GM19238 (cell line): ENCODE measurements around the gene SLC9A4.
A peak's percentile ranks its signal among the peaks of the same experiment; 100 is the strongest.

Source experiments
- DNase-seq: peaks from one replicate; pipeline ENCODE4 v3.0.0; 2011; ENCODE audit warnings: low spot score; ENCODE audit not compliant: insufficient read length

Gene SLC9A4, protein sequence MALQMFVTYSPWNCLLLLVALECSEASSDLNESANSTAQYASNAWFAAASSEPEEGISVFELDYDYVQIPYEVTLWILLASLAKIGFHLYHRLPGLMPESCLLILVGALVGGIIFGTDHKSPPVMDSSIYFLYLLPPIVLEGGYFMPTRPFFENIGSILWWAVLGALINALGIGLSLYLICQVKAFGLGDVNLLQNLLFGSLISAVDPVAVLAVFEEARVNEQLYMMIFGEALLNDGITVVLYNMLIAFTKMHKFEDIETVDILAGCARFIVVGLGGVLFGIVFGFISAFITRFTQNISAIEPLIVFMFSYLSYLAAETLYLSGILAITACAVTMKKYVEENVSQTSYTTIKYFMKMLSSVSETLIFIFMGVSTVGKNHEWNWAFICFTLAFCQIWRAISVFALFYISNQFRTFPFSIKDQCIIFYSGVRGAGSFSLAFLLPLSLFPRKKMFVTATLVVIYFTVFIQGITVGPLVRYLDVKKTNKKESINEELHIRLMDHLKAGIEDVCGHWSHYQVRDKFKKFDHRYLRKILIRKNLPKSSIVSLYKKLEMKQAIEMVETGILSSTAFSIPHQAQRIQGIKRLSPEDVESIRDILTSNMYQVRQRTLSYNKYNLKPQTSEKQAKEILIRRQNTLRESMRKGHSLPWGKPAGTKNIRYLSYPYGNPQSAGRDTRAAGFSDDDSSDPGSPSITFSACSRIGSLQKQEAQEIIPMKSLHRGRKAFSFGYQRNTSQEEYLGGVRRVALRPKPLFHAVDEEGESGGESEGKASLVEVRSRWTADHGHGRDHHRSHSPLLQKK

DNA sequence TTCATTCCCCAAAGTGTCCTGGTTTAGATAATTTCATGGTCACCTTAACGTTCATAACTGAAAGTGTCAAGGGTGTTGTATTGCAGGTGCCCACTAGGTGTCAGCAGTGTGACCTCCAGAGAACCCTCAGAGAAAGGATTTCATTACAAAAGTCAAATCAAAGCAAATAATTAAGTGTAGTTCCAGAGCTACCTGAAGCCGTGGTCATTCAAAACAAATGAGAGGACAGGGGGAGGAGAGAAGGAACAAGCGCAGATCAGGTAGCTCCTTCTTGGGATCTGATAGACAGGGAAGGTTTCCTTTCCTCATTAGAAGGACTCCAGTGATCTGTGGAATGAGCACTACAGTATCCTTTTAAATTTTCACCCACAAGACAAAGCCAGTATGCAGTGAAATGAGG lies at the start of gene SLC9A4:
Gene SLC9A4 (plus strand): TSS at position 207 of the 400 bp plus-strand sequence. CDS start 534 bp downstream, outside the sequence.
- peak; percentile 13 for DNase-seq

DNA sequence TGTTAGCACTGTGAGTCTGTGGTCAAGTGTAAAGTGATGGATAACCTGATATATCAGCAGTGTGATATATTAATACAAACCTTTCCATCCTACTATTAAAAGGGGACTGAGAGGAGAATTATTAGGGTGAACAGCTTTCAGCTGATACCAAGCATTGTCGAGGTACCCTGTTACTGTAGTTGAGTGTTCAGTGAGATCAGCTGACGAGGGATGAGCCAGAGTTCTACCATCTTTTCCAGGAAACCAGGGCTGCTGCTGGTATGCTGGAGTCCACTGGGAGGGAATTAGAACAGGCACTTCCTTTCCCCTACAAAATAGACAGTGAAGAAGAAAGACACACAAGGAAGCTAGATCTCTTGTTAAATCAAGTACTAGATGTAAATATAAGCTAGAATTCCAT lies 49.7 kb upstream of the SLC9A4 start:
- no peak for DNase-seq

DNA sequence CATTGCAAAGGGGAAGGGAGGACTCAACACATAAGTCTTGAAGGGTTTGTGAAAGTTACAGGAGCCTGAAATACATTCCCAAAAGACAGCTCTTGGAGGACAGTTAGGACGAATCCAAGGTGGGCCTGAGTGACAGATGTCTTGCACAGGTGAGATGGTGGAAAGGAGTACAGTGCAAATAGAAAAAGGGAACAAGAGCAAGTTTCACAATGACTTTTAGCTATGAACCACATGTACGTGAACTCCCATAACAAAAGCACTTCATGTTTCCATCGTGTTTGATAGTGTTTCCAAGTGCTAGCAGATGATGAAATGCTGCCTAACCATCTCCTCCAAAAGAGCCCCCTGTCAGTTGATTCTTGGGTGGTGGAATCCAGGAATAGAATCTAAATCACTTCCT lies 48.3 kb upstream of the SLC9A4 start:
- DNase-seq = no peak

DNA sequence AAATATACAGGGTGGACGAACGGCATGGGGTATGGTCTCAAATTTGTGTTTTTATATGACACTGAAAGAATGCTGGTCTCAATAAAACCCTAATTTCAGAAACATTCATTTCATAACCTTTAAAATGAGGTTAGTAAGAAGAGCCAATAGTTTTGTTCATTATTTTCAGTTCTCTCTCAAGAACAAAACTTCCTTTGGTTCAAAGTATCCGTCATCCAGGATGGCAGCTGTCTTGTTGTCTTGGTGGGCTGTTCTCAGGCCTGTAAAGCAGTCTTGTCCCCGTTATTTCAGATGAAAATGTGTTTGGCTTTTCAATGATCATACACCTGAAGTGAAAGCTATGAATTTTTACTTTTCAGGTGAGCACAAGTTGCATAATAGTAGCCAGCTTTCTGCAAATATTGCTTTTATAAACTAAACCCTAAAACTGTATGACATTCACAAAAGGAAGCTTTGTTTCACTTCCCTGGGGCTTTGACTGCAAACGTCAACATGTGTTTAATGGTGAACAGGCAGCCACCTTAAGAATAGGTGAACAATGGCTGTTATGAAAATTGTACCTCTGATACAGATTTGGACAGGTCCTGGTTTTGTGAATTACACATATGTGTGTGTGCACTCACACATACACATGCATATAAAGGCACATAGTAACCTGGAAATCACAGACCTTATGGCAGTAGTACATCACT lies 47.4 kb upstream of the SLC9A4 start:
- no peak for DNase-seq

DNA sequence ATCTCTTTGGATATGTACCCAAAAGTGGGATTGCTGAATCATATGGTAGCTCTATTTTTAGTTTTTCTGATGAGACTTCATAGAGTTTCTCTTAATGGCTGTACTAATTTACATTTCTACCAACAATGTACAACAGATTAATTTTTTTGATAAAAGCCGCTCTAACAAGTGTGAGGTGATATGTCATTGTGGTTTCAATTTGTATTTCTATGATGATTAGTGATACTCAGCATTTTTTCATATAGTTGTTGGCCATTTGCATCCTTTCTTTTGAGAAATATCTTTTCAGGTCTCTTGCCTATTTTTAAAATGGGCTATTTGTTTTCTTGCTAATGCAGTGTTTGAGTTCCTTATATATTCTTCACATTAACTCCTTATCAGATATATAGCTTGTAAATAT lies 45.8 kb upstream of the SLC9A4 start:
- DNase-seq = no peak

DNA sequence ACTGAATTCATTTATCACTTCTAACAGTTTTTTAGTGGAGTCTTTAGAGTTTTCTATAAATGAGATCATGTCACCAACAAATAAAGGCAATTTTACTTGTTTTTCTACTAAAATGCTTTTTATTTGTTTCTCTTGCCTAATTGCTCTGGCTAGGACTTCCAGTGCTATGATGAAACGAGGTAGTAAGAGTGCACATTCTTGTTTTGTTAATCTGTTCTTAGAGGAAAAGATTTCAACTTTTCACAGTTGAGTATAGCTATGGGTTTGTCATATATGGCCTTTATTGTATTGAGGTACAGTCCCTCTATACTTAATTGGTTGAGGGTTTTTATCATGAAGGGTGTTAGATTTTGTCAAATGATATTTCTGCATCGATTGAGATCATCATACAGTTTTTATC lies 44.5 kb upstream of the SLC9A4 start:
- no peak for DNase-seq

DNA sequence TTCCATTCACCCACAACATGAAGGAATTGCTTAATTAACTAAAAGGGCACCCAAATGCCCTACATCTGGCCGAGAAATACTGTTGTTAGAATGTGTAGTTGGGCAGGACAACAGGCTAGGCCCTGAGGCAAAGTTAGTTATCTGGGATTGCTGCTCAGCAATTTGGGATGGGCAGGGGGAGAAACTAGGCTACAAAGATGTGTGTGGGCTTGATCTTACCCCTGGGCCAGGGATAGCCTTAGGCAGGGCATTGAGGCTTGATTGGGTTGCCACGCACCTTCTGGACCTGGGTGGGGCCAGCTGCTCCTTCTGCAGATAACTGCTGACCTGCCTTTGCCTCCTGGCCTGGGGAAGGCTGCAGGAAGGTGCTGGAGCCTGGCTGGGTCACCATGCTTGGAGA lies 40.6 kb upstream of the SLC9A4 start:
- no peak for DNase-seq

DNA sequence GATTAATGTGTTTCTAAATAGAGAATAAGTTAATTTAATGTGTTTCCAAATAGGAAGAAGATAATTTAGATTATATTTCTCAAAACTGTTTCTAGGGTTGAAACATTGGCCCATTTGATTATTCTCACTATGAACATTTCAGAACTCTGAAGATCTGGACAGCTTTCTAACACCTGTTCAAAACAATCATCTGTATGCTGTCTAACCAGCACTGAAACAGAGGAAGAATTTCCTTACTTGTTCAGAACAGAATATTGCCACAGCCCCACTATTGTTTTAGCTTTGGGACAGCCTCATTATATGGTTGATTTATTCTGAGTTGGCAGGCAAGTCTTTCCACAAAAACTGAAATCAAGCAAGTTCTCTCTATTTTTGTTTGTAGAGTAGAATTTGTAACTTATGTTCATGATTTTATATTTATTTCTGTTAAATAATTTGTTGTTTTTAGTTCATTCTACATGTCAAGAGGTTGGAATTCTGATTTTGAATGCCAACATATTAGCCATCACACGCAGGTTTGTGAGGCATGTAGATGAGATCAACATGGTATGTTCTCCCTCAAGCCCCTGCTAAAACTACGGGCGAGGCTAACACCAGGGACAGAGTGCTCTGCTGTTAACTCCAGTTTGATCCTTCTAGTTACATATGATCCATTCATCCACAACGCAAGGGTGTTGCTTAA lies 38.9 kb upstream of the SLC9A4 start:
- DNase-seq = no peak

DNA sequence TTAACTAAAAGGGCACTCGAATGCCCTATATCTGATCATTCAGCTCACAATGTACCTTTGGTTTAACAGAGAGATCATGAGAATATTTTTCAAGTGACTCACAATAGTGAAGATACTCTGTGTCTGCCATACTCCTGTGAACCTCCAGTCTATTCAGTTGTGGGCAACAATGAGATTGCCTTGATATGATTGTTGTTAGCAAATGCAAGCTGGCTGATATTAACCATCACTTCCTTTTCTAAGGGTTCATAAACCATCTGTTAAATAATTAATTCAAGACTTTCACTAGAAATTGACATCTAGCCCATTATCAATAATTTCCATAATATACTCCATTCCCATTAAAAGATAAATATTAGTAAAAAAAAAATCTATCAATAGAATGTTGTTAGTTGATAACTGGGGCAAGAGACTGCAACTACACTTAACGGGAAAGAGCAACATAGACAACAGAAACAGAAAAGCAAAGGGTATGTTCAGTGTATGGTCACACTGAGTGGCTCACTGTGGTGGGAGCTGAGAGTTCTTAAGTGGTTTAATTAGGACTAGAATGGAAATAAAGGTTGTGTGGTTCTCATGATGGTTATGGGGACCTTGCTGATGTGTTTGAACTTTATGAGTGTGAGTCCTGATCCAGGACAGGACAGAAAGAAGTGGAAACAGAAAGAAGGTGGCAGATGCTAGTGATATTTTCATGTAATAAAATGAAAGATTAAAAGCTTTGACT lies 38.2 kb upstream of the SLC9A4 start:
- no peak for DNase-seq

DNA sequence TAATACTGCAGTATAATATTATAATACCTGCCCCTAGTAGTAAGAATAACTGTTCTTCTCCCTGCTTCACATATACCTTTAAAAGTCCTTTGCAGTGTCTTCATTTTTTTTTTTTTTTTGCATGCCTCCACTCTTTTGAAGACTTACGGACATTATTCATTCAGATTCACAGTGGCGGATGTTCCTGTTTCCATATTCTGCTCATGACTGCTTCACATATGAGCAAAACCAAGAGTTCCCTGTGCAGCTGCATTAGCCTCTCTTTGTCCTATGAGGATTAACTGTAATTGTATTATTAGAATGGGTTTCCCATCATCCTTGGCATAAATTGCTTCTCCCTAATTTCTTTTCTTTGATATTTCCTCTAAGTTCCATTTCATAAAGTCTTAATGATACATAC lies 37.3 kb upstream of the SLC9A4 start:
- DNase-seq = no peak

DNA sequence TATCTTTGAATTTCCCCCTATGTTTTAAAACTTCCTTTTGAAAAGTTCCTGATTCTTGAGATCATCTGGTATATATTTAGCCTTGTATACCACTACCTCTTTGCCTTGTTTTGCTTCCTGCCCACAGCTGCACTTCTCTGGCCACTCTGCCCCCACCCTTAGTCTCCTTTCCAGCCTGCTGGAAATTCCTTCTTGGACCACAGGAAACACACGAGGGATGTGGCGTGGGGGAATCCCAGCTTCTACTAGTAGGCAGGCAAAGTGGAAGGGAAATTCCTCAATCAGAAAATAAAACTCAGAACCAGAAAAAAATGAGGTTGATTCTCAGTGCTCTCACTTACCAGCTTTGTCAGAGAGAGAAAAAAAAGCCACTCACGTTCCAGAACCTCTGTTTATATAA lies 36.7 kb upstream of the SLC9A4 start:
- DNase-seq = no peak

DNA sequence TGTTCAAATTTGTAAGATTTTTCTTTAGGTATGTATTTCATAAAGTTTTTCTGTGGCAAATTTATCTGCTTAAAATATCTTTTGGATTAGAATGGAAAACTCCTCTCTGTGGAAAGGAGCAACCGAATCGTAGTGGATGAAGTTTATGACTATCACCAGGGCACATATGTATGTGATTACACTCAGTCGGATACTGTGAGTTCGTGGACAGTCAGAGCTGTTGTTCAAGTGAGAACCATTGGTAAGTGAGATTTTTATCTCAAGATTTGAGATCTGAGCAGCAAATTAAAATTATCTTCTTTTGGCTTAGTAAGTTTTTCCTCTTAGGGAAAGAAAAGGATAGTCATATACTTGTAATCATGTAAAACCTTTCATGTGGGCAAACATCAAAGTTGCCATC lies 35.9 kb upstream of the SLC9A4 start:
- DNase-seq = no peak

DNA sequence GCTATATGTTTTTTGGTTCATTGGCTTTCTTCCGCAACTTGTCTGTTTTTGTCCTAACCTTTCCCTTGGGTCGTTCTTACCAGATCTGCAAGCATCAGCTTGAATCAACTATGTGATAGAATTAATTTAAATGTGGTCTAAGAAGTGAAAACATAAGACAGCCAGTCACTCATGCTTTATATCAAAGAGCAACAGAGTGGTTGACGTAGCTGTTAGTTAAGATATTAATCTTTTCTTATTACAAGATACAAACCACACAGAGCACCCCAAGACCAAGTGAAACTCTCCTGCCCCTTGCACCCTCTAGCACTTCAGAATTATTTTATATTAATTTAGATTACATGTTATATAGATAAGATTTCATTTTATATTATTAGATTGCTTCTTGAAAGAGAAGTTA lies 34.9 kb upstream of the SLC9A4 start:
- DNase-seq = no peak

DNA sequence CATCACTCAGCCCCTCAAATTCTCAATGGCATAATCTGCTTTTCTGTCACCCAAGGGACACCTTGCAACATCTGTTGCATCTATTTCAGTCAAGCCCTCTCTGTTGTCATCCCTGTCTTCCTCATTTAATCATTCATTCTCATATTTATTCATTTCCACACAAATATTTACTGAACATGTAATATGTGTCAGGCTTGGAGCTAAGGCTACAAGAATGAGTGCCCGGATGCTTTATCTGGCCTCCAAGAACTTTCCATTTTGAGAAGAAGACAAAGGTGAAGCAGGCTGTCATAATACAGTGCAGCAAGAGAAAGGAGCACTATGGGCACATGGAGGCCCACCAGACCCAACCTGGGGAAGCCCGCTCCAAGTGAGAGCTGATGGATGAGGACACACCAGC lies 34.4 kb upstream of the SLC9A4 start:
- DNase-seq = no peak

DNA sequence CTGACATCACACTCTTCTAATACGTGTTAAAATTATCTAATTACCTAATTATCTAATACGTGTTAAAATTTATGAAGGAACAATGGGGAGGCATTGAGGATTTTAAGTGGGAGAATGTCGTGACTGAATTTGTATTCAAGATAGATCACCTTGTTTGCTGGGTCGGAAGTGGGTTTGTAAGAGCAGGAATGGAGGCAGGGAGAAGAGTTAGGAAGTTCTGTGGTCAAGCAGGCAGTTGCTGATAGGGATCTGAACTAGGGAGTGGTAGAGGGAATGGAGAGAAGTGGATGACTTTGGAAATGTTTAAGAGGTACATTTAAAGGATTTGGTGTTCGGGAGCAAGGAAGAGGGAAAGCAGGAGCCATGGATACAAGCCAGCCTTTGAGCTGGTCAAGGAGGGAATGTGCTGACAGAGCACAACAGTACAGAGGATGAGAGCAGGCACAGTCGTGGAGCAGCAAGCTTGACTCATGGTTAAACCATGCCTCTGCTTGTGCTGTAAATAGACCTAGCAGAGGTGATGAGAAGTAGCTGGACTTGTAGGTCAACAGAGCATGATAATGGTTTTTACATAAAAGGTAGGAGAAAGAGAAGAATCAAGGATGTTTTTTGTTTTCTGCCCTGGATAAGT lies 33.8 kb upstream of the SLC9A4 start:
- no peak for DNase-seq

DNA sequence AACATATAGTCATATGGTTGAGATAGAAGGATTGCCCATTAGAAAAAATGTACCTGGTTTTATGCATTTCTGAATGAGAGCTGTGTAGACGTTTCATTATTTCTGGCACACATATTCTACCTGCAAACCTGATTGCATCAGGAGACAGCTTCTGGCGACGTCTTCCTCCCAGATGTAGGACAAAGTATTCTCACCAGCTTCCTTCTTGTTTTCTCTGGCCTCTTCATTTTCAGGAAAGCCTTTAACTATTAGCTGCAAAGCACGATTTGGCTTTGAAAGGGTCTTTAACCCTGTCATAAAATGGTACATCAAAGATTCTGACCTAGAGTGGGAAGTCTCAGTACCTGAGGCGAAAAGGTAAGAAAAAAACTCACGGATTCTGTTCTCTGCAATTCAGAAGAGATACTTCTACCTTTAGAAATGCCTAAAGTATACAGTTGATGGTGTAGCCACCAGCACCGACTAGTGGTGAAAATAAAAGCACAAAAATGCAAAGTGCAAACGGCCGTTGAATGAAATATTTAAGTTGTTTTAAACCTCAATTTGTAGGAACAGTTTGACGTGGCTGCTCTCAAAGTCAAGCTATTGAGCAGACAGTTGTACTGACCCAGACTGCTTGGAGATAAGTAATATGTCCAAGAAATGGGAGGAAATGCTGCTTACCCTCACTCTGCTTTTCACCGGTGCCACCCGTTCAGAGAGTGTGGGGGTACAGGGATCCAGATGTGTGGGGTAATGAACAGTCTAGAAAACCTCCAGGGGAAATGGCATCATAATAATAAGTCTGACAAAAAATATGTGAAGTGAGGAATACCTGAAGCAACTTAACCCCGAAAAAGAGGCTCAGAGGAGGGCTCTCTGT lies 29.8 kb upstream of the SLC9A4 start:
- no peak for DNase-seq

DNA sequence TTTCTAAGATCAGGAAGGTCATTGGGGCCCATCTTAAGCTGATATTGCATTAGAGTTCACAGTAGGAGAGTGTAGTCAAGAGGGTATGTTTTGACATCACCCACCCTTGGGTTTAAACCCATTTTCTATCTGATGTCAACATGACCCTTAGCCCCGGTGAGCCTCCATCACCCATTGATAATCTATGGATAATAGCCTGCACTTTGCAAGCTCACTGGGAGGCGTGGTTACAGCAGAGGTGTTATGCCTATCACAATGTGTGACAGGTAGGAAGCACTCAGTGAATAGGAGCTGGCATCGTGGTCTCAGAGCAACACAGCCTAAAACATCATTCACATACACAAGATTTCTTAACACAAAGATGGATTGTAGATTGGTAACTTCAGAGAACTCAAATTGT lies 28.8 kb upstream of the SLC9A4 start:
- no peak for DNase-seq

DNA sequence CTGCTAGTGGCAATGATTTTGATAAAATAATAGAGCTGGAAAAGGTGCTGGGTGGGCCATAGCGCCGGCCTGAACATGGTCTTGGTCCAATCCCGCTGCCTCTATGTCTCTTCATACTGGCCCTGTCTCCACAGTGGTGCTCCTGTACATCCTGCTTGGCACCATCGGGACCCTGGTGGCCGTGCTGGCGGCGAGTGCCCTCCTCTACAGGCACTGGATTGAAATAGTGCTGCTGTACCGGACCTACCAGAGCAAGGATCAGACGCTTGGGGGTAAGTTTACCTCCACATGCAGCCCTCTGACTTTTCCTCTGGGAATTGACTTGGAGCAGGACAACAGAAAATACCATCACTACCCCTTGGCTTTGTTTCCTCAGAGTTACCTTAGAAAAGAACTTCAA lies 26.1 kb upstream of the SLC9A4 start:
- no peak for DNase-seq

DNA sequence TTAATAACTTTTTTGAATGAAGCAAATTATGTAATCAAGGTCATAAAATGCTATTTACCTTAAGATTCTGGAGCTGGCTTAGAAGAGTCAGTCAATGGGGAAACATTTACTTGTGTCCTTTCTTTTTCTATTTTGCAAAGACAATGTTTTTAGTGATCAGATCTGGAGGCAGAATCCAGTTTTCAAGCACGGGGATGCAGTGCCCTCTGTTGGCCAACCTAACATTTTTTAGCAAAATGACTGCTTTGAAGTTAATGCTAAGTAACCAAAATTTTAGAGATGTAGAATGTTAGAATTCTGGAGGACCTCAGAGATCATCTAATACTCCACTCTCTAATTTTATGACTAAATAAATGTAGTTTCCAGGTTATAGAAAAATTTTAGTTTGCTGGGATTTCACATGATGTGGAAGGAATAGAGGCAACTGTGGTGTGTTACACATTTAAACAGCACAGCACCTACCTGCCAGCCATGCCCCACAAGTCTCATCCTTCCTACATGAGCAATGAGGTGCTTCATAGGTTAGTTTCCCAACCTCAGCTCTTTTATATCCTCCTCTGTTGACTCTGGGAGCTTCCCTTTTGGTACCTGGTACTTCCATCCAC lies 23.6 kb upstream of the SLC9A4 start:
- DNase-seq = no peak
